Colonic mucosa (tissue), 4 donors: Measurements from ENCODE around the gene TRPM3. TPM values are rescaled to one million over a fixed set of nuclear protein-coding genes. Genes with fewer than 3 reads are reported as not detected.
"Not testable (repeated sequence)": the region's sequence is repeated elsewhere in the genome, so short reads cannot be mapped to it uniquely, and the experiment has no call there.

ENCODE experiments used
- DNase-seq: peaks from one replicate; pipeline ENCODE4 v3.0.0-alpha.2; 2020
- H3K27ac ChIP-seq: fragments of 200-600 bp; one replicate; pipeline ENCODE4 v1.8.0; 2021
- H3K27me3 ChIP-seq: fragments of 200-600 bp; one replicate; pipeline ENCODE4 v1.8.0; 2021
- H3K36me3 ChIP-seq: fragments of 200-600 bp; one replicate; pipeline ENCODE4 v1.8.0; 2021
- H3K4me1 ChIP-seq: fragments of 200-600 bp; one replicate; pipeline ENCODE4 v1.8.0; 2021; ENCODE audit warnings: mild to moderate bottlenecking
- H3K4me3 ChIP-seq: fragments of 200-600 bp; one replicate; pipeline ENCODE4 v1.8.0; 2021
- H3K9ac ChIP-seq, 2 donors: one replicate each; pipeline ENCODE4 v1.7.0; 2013; ENCODE audit warnings: control low read depth in 2 of 2, low read depth in 2 of 2, low read length in 2 of 2
- H3K9me3 ChIP-seq: fragments of 200-600 bp; one replicate; pipeline ENCODE4 v1.8.0; 2021
- CTCF ChIP-seq: fragments of 200-600 bp; IDR thresholded peaks from one replicate; pipeline ENCODE4 v1.8.0; 2022; ENCODE audit warnings: antibody characterized with exemption, mild to moderate bottlenecking
- intact Hi-C: fragments of 100-400 bp; cut with DNase I; formaldehyde crosslinking; loops from one replicate; pipeline ENCODE4 v1.14.1; 2022
- total RNA-seq, 2 donors: library from RNA; stranded (reverse); fragmentation: NEBNext Ultra II Directional in 1 of 2; extraction: Animal tissue kit (Norgen Biotek cat#: 25700) in 1 of 2; gene quantifications; one replicate each; pipeline ENCODE4 v1.2.1, GENCODE V29; 2021
- donor health status: healthy.
- donor health status: DM: no; HTN: no; CAD: no.
- donor health status: DM: no; HTN: no; CAD: no.

Gene TRPM3
- total RNA-seq, 2 donors from 2014 or later: 0.32 to 0.35 TPM

GRCh38 chr9:70641031-70641430 lies 480.4 kb downstream of the TRPM3 start:
- Histone ChIP-seq H3K9me3 (no peaks in the 10 kb centered on the region), H3K9ac (no peak overlapping the region), H3K36me3 (no peaks in the 10 kb centered on the region), H3K4me1 (no peaks in the 10 kb centered on the region), H3K4me3 (no peak overlapping the region), H3K27ac (no peak overlapping the region), H3K27me3 (no peaks in the 10 kb centered on the region)
- no peak for DNase-seq
- intact Hi-C loops: loop anchor here (5.0 kb wide), 2 partner anchors 361 to 611 kb away; no protein-coding TSS in a partner anchor
- no peak for TF ChIP-seq CTCF

- TF ChIP-seq CTCF: peak; percentile 41
- no peak overlapping the region for H3K4me3 ChIP-seq
- DNase-seq: no peak
- no peaks in the 10 kb centered on the region for H3K9me3 ChIP-seq
- H3K4me1 ChIP-seq: no peaks in the 10 kb centered on the region
- H3K9ac ChIP-seq: peak overlapping the region in 1 of 2 donors; percentile 35
- H3K36me3 ChIP-seq: no peaks in the 10 kb centered on the region
- H3K27ac ChIP-seq: no peak overlapping the region
- intact Hi-C loops: loop anchor here (5.0 kb wide), 2 partner anchors 362 to 612 kb away; no protein-coding TSS in a partner anchor
- H3K27me3 ChIP-seq: no peaks in the 10 kb centered on the region
Measured at GRCh38 chr9:70639853-70640814, 481.3 kb downstream of the TRPM3 start.

- Histone ChIP-seq H3K36me3 (no peaks in the 10 kb centered on the region), H3K27ac (no peak overlapping the region), H3K27me3 (no peaks in the 10 kb centered on the region), H3K4me3 (no peak overlapping the region), H3K9ac (no peak overlapping the region), H3K4me1 (no peaks in the 10 kb centered on the region), H3K9me3 (no peaks in the 10 kb centered on the region)
- no peak for DNase-seq
- TF ChIP-seq CTCF: no peak
- intact Hi-C loops: no loop called here
Measured at GRCh38 chr9:70635790-70636189, 485.6 kb downstream of the TRPM3 start.

- Histone ChIP-seq H3K27ac (no peak overlapping the region), H3K4me1 (no peaks in the 10 kb centered on the region), H3K9me3 (no peaks in the 10 kb centered on the region), H3K4me3 (no peak overlapping the region), H3K27me3 (no peaks in the 10 kb centered on the region), H3K36me3 (no peaks in the 10 kb centered on the region), H3K9ac (no peak overlapping the region)
- intact Hi-C loops: no loop called here
- no peak for DNase-seq
- no peak for TF ChIP-seq CTCF
Measured at GRCh38 chr9:70634696-70635095, 486.7 kb downstream of the TRPM3 start.

GRCh38 chr9:70630971-70631370 lies 490.4 kb downstream of the TRPM3 start:
- intact Hi-C loops: no loop called here
- Histone ChIP-seq H3K27me3 (no peaks in the 10 kb centered on the region), H3K9me3 (no peaks in the 10 kb centered on the region), H3K36me3 (no peaks in the 10 kb centered on the region), H3K27ac (no peak overlapping the region), H3K4me1 (no peaks in the 10 kb centered on the region), H3K9ac (no peak overlapping the region), H3K4me3 (no peak overlapping the region)
- TF ChIP-seq CTCF: no peak
- DNase-seq: no peak

- H3K4me1 ChIP-seq, H3K4me3 ChIP-seq, H3K27ac ChIP-seq, H3K9ac ChIP-seq, DNase-seq, H3K9me3 ChIP-seq, H3K27me3 ChIP-seq, intact Hi-C loops, H3K36me3 ChIP-seq: not testable (repeated sequence)
Measured at GRCh38 chr9:70629080-70629685, 492.2 kb downstream of the TRPM3 start.
